ENCODE data around the gene MINDY4. TPM values are rescaled to one million over a fixed set of nuclear protein-coding genes. Genes with fewer than 3 reads are reported as not detected.

MINDY4 gene
- polyA plus RNA-seq, 3 donors = 0.15 to 0.17 TPM; not detected in 1

- no peaks in the 10 kb centered on the region for H3K9me3 ChIP-seq (replicated peaks in 1 of 2; ENCODE audit: control insufficient read depth in 1 of 2, insufficient read depth in 1 of 2, low read length in 2 of 2)
- peaks cover 0 to 7% (median 0%) of the 10 kb centered on the region in 7 donors for H3K9me3 Mint-ChIP-seq
- no peaks in the 10 kb centered on the region for H3K4me1 Mint-ChIP-seq
- no peak overlapping the region for H2AFZ ChIP-seq (ENCODE audit: insufficient read depth, low read depth, low read length, poor library complexity, severe bottlenecking)
- no peak for TF ChIP-seq CTCF (IDR thresholded peaks at IDR 0.05)
- H4K20me1 ChIP-seq (ENCODE audit: insufficient read depth, low read length) = no peaks in the 10 kb centered on the region
- H3K27me3 ChIP-seq (ENCODE audit: control insufficient read depth in 2 of 2, insufficient read depth in 2 of 2, low read length in 2 of 2) = no peaks in the 10 kb centered on the region
- H3K4me3 Mint-ChIP-seq = no peak overlapping the region
- H3K79me2 ChIP-seq (ENCODE audit: insufficient read depth, low read length) = no peaks in the 10 kb centered on the region
- no peaks in the 10 kb centered on the region for H3K36me3 ChIP-seq (replicated peaks in 1 of 2; ENCODE audit: control insufficient read depth in 1 of 2, insufficient read depth in 2 of 2, low read length in 2 of 2)
- no peaks in the 10 kb centered on the region for H3K4me1 ChIP-seq (ENCODE audit: control insufficient read depth in 1 of 2, insufficient read depth in 2 of 2, low read length in 2 of 2)
- WGBS (ENCODE audit: insufficient coverage) = 70% methylated on average over 4 of the region's 5 CpGs
- no peak overlapping the region for H3K27ac Mint-ChIP-seq
- H3K4me3 ChIP-seq (replicated peaks in 1 of 3; ENCODE audit: low read depth in 2 of 3, low read length in 3 of 3) = no peak overlapping the region
- H3K4me2 ChIP-seq (replicated peaks; ENCODE audit: extremely low read depth, low read length, poor library complexity, severe bottlenecking) = no peak overlapping the region
- no peak overlapping the region for H3K9ac ChIP-seq (ENCODE audit: insufficient read depth, low read length, poor library complexity, severe bottlenecking)
- no peaks in the 10 kb centered on the region for H3K36me3 Mint-ChIP-seq
- peaks cover 7 to 8% (median 8%) of the 10 kb centered on the region in 3 donors for H3K27me3 Mint-ChIP-seq (ENCODE audit: low read depth in 3 of 3)
- intact Hi-C loops (cut with micrococcal nuclease) = no loop called here
- DNase-seq = no peak
- H3K27ac ChIP-seq (ENCODE audit: low read depth in 1 of 2, low read length in 2 of 2) = no peak overlapping the region
Measured at GRCh38 chr7:30752979-30753378, 18.2 kb upstream of the MINDY4 start.

- Histone ChIP-seq H3K27me3 (ENCODE audit: control insufficient read depth in 2 of 2, insufficient read depth in 2 of 2, low read length in 2 of 2) (no peaks in the 10 kb centered on the region), H3K27ac (ENCODE audit: low read depth in 1 of 2, low read length in 2 of 2) (no peak overlapping the region), H3K36me3 (replicated peaks in 1 of 2; ENCODE audit: control insufficient read depth in 1 of 2, insufficient read depth in 2 of 2, low read length in 2 of 2) (no peaks in the 10 kb centered on the region), H2AFZ (ENCODE audit: insufficient read depth, low read depth, low read length, poor library complexity, severe bottlenecking) (no peak overlapping the region), H3K9ac (ENCODE audit: insufficient read depth, low read length, poor library complexity, severe bottlenecking) (no peak overlapping the region), H3K4me3 (replicated peaks in 1 of 3; ENCODE audit: low read depth in 2 of 3, low read length in 3 of 3) (no peak overlapping the region), H4K20me1 (ENCODE audit: insufficient read depth, low read length) (no peaks in the 10 kb centered on the region), H3K9me3 (replicated peaks in 1 of 2; ENCODE audit: control insufficient read depth in 1 of 2, insufficient read depth in 1 of 2, low read length in 2 of 2) (no peaks in the 10 kb centered on the region), H3K4me1 (ENCODE audit: control insufficient read depth in 1 of 2, insufficient read depth in 2 of 2, low read length in 2 of 2) (no peaks in the 10 kb centered on the region), H3K4me2 (replicated peaks; ENCODE audit: extremely low read depth, low read length, poor library complexity, severe bottlenecking) (no peak overlapping the region), H3K79me2 (ENCODE audit: insufficient read depth, low read length) (no peaks in the 10 kb centered on the region)
- H3K4me1 Mint-ChIP-seq = no peaks in the 10 kb centered on the region
- H3K27me3 Mint-ChIP-seq (ENCODE audit: low read depth in 3 of 3) = peaks cover 8 to 12% (median 10%) of the 10 kb centered on the region in 3 donors
- H3K36me3 Mint-ChIP-seq = no peaks in the 10 kb centered on the region
- TF ChIP-seq CTCF (IDR thresholded peaks at IDR 0.05) = no peak
- 71% methylated on average over 3 of the region's 6 CpGs for WGBS (ENCODE audit: insufficient coverage)
- peaks cover 0 to 7% (median 1%) of the 10 kb centered on the region in 7 donors for H3K9me3 Mint-ChIP-seq
- H3K27ac Mint-ChIP-seq = no peak overlapping the region
- no peak for DNase-seq
- intact Hi-C loops (cut with micrococcal nuclease) = no loop called here
- H3K4me3 Mint-ChIP-seq = no peak overlapping the region
Measured at GRCh38 chr7:30754315-30754877, 16.8 kb upstream of the MINDY4 start.
